ENCODE data around the gene LTBP4. TPM values are rescaled to one million over a fixed set of nuclear protein-coding genes. Genes with fewer than 3 reads are reported as not detected.
"Not testable (repeated sequence)": the region's sequence is repeated elsewhere in the genome, so short reads cannot be mapped to it uniquely, and the experiment has no call there.

LTBP4 gene
- total RNA-seq, 5 donors from 2014 or later (not counting 1 experiment from before 2014, with no cell fraction given): 90.9 to 215 (median 160) TPM

DNA sequence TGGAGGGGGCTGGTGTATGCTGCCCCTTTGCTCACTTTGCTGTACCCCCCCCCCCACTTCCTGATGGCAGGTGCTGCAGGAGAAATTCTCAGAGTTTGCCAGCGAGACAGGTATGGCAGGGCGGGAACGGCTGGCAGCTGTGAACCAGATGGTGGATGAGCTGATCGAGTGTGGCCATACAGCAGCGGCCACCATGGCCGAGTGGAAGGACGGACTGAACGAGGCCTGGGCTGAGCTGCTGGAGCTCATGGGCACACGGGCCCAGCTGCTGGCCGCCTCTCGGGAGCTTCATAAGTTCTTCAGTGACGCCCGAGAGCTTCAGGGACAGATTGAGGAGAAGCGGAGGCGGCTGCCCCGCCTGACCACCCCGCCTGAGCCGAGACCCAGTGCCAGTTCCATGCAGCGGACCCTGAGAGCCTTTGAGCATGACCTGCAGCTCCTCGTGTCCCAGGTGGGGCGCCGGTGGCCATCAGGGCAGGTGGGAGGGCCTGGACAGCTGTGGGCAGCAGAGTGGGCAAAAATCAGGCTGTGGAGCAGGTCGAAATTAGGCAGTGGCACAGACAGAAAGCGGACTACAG is 44.1 kb upstream of the LTBP4 start:
- 88% methylated on average over 23 of the region's 24 CpGs for WGBS (ENCODE audit: insufficient coverage)
- H3K9me3 Mint-ChIP-seq: no peaks in the 10 kb centered on the region
- peaks cover 5 to 68% of the 10 kb centered on the region in 2 experiments for H3K27me3 ChIP-seq (replicated peaks in 1 of 2; ENCODE audit: control insufficient read depth in 2 of 2, extremely low read depth in 1 of 2, insufficient read depth in 2 of 2, low read length in 1 of 2)
- DNase-seq: no peak
- peaks cover 34 to 60% of the 10 kb centered on the region in 2 donors for H3K27me3 Mint-ChIP-seq
- no peaks in the 10 kb centered on the region for H3K36me3 Mint-ChIP-seq
- no peak overlapping the region for H3K27ac Mint-ChIP-seq
- H3K9me3 ChIP-seq: no peaks in the 10 kb centered on the region
- ChIA-PET CTCF (no interaction called here), POLR2A (no interaction called here)
- H3K4me3 ChIP-seq (ENCODE audit: control insufficient read depth in 1 of 2, extremely low read depth in 1 of 2, low read length in 1 of 2): no peak overlapping the region
- ATAC-seq (replicated peaks in 1 of 4): no peak
- peaks cover 0 to 4% of the 10 kb centered on the region in 2 experiments for H3K4me1 ChIP-seq (ENCODE audit: control insufficient read depth in 1 of 2, extremely low read depth in 1 of 2, insufficient read depth in 2 of 2, low read length in 2 of 2)
- H3K36me3 ChIP-seq (ENCODE audit: control insufficient read depth in 2 of 2, extremely low read depth in 1 of 2, insufficient read depth in 1 of 2, low read length in 1 of 2): no peaks in the 10 kb centered on the region
- H3K4me1 Mint-ChIP-seq: peaks cover 5 to 12% (median 8%) of the 10 kb centered on the region in 3 donors
- H3K4me3 Mint-ChIP-seq: no peak overlapping the region
- no peak overlapping the region for H3K27ac ChIP-seq (ENCODE audit: low read length)

DNA sequence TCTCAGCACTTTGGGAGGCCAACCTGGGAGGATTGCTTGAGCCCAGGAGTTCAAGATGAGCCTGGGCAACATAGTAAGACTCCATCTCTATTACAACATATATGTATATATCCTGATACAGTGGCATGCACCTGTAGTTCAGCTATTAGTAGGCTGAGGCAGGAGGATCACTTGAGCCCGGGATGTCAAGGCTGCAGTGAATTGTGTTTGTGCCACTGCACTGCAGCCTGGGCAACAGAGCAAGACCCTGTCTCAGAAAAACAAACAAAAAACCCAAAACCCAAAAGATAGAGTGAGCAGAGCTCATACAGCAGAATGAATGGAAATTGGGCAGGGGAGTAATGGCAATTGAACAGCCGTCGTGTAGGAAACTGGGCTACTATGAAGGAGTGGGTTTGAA is 41.8 kb upstream of the LTBP4 start:
- Mint-ChIP-seq H3K9me3 (no peaks in the 10 kb centered on the region), H3K36me3 (no peaks in the 10 kb centered on the region), H3K27me3 (peaks cover 26 to 54% of the 10 kb centered on the region in 2 donors), H3K4me3 (no peak overlapping the region), H3K4me1 (peaks cover 5 to 12% (median 7%) of the 10 kb centered on the region in 3 donors), H3K27ac (no peak overlapping the region)
- Histone ChIP-seq H3K27me3 (replicated peaks in 1 of 2; ENCODE audit: control insufficient read depth in 2 of 2, extremely low read depth in 1 of 2, insufficient read depth in 2 of 2, low read length in 1 of 2) (peaks cover 0 to 71% of the 10 kb centered on the region in 2 experiments), H3K4me1 (ENCODE audit: control insufficient read depth in 1 of 2, extremely low read depth in 1 of 2, insufficient read depth in 2 of 2, low read length in 2 of 2) (peaks cover 0 to 4% of the 10 kb centered on the region in 2 experiments), H3K4me3 (ENCODE audit: control insufficient read depth in 1 of 2, extremely low read depth in 1 of 2, low read length in 1 of 2) (no peak overlapping the region), H3K36me3 (ENCODE audit: control insufficient read depth in 2 of 2, extremely low read depth in 1 of 2, insufficient read depth in 1 of 2, low read length in 1 of 2) (no peaks in the 10 kb centered on the region), H3K27ac (ENCODE audit: low read length) (no peak overlapping the region), H3K9me3 (no peaks in the 10 kb centered on the region)
- DNase-seq: no peak
- no peak for ATAC-seq (replicated peaks in 1 of 4)
- no CpG with 5 or more reads among the region's 3 CpGs for WGBS (ENCODE audit: insufficient coverage)
- ChIA-PET POLR2A (no interaction called here), CTCF (no interaction called here)

DNA sequence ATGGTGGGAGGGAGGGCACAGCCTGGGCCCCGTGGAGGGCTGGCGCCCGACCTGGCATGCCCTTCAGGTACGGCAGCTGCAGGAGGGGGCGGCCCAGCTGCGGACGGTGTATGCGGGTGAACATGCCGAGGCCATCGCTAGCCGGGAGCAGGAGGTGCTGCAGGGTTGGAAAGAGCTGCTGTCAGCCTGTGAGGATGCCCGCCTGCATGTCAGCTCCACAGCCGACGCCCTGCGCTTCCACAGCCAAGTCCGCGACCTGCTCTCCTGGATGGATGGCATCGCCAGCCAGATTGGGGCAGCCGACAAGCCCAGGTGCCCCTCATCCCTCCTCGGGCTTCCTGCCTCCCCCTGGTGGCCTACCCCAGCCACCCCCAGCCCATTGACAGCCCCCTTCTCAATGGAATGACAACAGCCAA is 41.1 kb upstream of the LTBP4 start:
- no peaks in the 10 kb centered on the region for H3K36me3 Mint-ChIP-seq
- H3K27ac Mint-ChIP-seq: no peak overlapping the region
- H3K27ac ChIP-seq (ENCODE audit: low read length): no peak overlapping the region
- ATAC-seq (replicated peaks in 1 of 4) (peak in 1 of 4 experiments; percentile 10), DNase-seq (no peak)
- no peaks in the 10 kb centered on the region for H3K9me3 Mint-ChIP-seq
- H3K36me3 ChIP-seq (ENCODE audit: control insufficient read depth in 2 of 2, extremely low read depth in 1 of 2, insufficient read depth in 1 of 2, low read length in 1 of 2): no peaks in the 10 kb centered on the region
- H3K4me3 Mint-ChIP-seq: no peak overlapping the region
- peaks cover 0 to 70% of the 10 kb centered on the region in 2 experiments for H3K27me3 ChIP-seq (replicated peaks in 1 of 2; ENCODE audit: control insufficient read depth in 2 of 2, extremely low read depth in 1 of 2, insufficient read depth in 2 of 2, low read length in 1 of 2)
- no peaks in the 10 kb centered on the region for H3K9me3 ChIP-seq
- CTCF ChIA-PET: no interaction called here
- WGBS (ENCODE audit: insufficient coverage): 72% methylated on average over 20 of the region's 20 CpGs
- peaks cover 0 to 4% of the 10 kb centered on the region in 2 experiments for H3K4me1 ChIP-seq (ENCODE audit: control insufficient read depth in 1 of 2, extremely low read depth in 1 of 2, insufficient read depth in 2 of 2, low read length in 2 of 2)
- H3K4me3 ChIP-seq (ENCODE audit: control insufficient read depth in 1 of 2, extremely low read depth in 1 of 2, low read length in 1 of 2): no peak overlapping the region
- POLR2A ChIA-PET: no interaction called here
- peaks cover 5 to 12% (median 7%) of the 10 kb centered on the region in 3 donors for H3K4me1 Mint-ChIP-seq
- H3K27me3 Mint-ChIP-seq: peaks cover 25 to 53% of the 10 kb centered on the region in 2 donors

DNA sequence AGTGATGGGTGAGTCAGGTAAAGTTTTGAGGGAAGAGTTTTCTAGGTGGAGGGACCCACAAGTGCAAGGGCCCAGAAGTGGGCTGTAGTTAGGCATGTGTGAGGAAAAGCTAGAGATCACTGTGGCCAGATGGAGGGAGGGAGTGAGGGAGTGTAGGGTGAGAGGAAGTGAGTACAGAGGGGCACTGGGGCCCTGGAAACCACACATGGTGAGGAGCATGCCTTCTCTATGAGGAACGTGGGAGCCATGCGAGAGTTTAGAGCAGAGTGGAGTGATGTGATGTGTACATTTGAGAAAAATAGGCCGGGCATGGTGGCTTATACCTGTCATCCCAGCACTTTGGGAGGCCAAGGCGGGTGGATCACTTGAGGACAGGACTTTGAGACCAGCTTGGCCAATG is 39.2 kb upstream of the LTBP4 start:
- ChIA-PET POLR2A (no interaction called here), CTCF (interaction anchor here (0.6 to 1.0 kb wide), 2 partner anchors 37 to 98 kb away, joined by 3 to 8 read pairs; no protein-coding TSS in a partner anchor)
- Histone ChIP-seq H3K27me3 (replicated peaks in 1 of 2; ENCODE audit: control insufficient read depth in 2 of 2, extremely low read depth in 1 of 2, insufficient read depth in 2 of 2, low read length in 1 of 2) (peaks cover 3 to 78% of the 10 kb centered on the region in 2 experiments), H3K4me3 (ENCODE audit: control insufficient read depth in 1 of 2, extremely low read depth in 1 of 2, low read length in 1 of 2) (no peak overlapping the region), H3K4me1 (ENCODE audit: control insufficient read depth in 1 of 2, extremely low read depth in 1 of 2, insufficient read depth in 2 of 2, low read length in 2 of 2) (peaks cover 0 to 4% of the 10 kb centered on the region in 2 experiments), H3K27ac (ENCODE audit: low read length) (no peak overlapping the region), H3K36me3 (ENCODE audit: control insufficient read depth in 2 of 2, extremely low read depth in 1 of 2, insufficient read depth in 1 of 2, low read length in 1 of 2) (no peaks in the 10 kb centered on the region), H3K9me3 (no peaks in the 10 kb centered on the region)
- 40% methylated on average over 4 of the region's 4 CpGs for WGBS (ENCODE audit: insufficient coverage)
- H3K36me3 Mint-ChIP-seq: no peaks in the 10 kb centered on the region
- no peaks in the 10 kb centered on the region for H3K9me3 Mint-ChIP-seq
- H3K4me3 Mint-ChIP-seq: no peak overlapping the region
- H3K27me3 Mint-ChIP-seq: peaks cover 26 to 58% of the 10 kb centered on the region in 2 donors
- DNase-seq (no peak), ATAC-seq (replicated peaks in 1 of 4) (no peak)
- H3K4me1 Mint-ChIP-seq: peaks cover 6 to 12% (median 7%) of the 10 kb centered on the region in 3 donors
- H3K27ac Mint-ChIP-seq: no peak overlapping the region

DNA sequence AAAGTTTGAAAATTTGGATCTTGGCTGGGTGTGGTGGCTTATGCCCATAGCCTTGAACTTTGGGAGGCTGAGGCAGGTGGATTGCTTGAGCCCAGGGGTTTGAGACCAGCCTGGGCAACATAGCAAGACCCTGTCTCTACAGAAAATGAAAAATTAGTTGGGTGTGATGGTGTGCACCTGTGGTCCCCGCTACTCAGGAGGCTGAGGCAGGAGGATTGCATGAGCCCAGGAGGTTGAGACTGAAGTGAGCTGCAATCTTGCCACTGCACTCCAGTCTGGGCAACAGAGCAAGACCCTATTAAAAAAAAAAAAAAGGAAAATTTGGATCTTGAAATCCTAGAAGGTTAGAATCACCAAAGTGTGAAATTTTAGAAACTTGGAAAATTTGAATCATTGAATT is 36.6 kb upstream of the LTBP4 start:
- H3K36me3 ChIP-seq (ENCODE audit: control insufficient read depth in 2 of 2, extremely low read depth in 1 of 2, insufficient read depth in 1 of 2, low read length in 1 of 2); H3K36me3 Mint-ChIP-seq; DNase-seq; POLR2A ChIA-PET; H3K9me3 ChIP-seq; H3K9me3 Mint-ChIP-seq; H3K27ac ChIP-seq (ENCODE audit: low read length); H3K4me3 ChIP-seq (ENCODE audit: control insufficient read depth in 1 of 2, extremely low read depth in 1 of 2, low read length in 1 of 2); H3K27ac Mint-ChIP-seq; H3K4me3 Mint-ChIP-seq; ATAC-seq (replicated peaks in 1 of 4): not testable (repeated sequence)
- Histone ChIP-seq H3K27me3 (replicated peaks in 1 of 2; ENCODE audit: control insufficient read depth in 2 of 2, extremely low read depth in 1 of 2, insufficient read depth in 2 of 2, low read length in 1 of 2) (peaks cover 8 to 88% of the 10 kb centered on the region in 2 experiments), H3K4me1 (ENCODE audit: control insufficient read depth in 1 of 2, extremely low read depth in 1 of 2, insufficient read depth in 2 of 2, low read length in 2 of 2) (peaks cover 0 to 17% of the 10 kb centered on the region in 2 experiments)
- no CpG with 5 or more reads among the region's 1 CpG for WGBS (ENCODE audit: insufficient coverage)
- Mint-ChIP-seq H3K4me1 (peaks cover 6 to 13% (median 9%) of the 10 kb centered on the region in 3 donors), H3K27me3 (peaks cover 21 to 56% of the 10 kb centered on the region in 2 donors)
- CTCF ChIA-PET: interaction anchor here (0.6 to 0.7 kb wide), 2 partner anchors 15 to 1607 kb away, joined by 3 read pairs; no protein-coding TSS in a partner anchor

DNA sequence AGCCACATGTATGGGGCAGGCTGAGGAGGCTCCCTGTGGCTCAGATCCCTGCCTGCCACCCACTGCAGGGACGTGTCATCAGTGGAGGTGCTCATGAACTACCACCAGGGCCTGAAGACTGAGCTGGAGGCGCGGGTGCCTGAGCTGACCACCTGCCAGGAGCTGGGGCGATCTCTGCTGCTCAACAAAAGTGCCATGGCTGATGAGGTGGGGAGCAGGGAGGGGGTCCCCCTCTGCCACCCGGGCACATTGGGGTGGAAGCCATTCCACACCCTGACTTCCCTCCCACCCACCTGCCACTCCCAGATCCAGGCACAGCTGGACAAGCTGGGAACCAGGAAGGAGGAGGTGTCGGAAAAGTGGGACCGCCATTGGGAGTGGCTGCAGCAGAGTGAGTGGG is 35.8 kb upstream of the LTBP4 start:
- H3K27me3 ChIP-seq (replicated peaks in 1 of 2; ENCODE audit: control insufficient read depth in 2 of 2, extremely low read depth in 1 of 2, insufficient read depth in 2 of 2, low read length in 1 of 2): peaks cover 8 to 81% of the 10 kb centered on the region in 2 experiments
- H3K27ac ChIP-seq (ENCODE audit: low read length): no peak overlapping the region
- Mint-ChIP-seq H3K36me3 (no peaks in the 10 kb centered on the region), H3K4me1 (peaks cover 7 to 14% (median 12%) of the 10 kb centered on the region in 3 donors), H3K27ac (no peak overlapping the region), H3K9me3 (no peaks in the 10 kb centered on the region), H3K27me3 (peaks cover 21 to 53% of the 10 kb centered on the region in 2 donors), H3K4me3 (no peak overlapping the region)
- H3K4me1 ChIP-seq (ENCODE audit: control insufficient read depth in 1 of 2, extremely low read depth in 1 of 2, insufficient read depth in 2 of 2, low read length in 2 of 2): peaks cover 0 to 21% of the 10 kb centered on the region in 2 experiments
- POLR2A ChIA-PET: no interaction called here
- CTCF ChIA-PET: interaction anchor here in 1 of 2 donors (0.5 kb wide), 1 partner anchor 23 kb away, joined by 3 read pairs; no protein-coding TSS in a partner anchor
- no peaks in the 10 kb centered on the region for H3K9me3 ChIP-seq
- 100% methylated on average over 1 of the region's 7 CpGs for WGBS (ENCODE audit: insufficient coverage)
- ATAC-seq (replicated peaks in 1 of 4): no peak
- no peak for DNase-seq
- H3K4me3 ChIP-seq (ENCODE audit: control insufficient read depth in 1 of 2, extremely low read depth in 1 of 2, low read length in 1 of 2): no peak overlapping the region
- no peaks in the 10 kb centered on the region for H3K36me3 ChIP-seq (ENCODE audit: control insufficient read depth in 2 of 2, extremely low read depth in 1 of 2, insufficient read depth in 1 of 2, low read length in 1 of 2)
